Activated T-cell treated with anti-CD3 and anti-CD28 coated beads, Interleukin-2, amount 50 U/mL, for 4 hours (primary cell): ENCODE results near the gene RORB. TPM values are rescaled to one million over a fixed set of nuclear protein-coding genes. Genes with fewer than 3 reads are reported as not detected.
A peak's percentile ranks its signal among the peaks of the same experiment; 100 is the strongest.

Source experiments
- ATAC-seq, 2 donors: fragments of 200-7000 bp; cut with Tn5 transposase; one replicate each; pipeline ENCODE4 v1.10.0; 2021
- DNase-seq: peaks from one replicate; pipeline ENCODE4 v3.0.0-alpha.2; 2020
- H3K27me3 Mint-ChIP-seq: one replicate; pipeline ENCODE4 v1.8.0; 2021; ENCODE audit warnings: low read depth, mixed read lengths
- H3K36me3 Mint-ChIP-seq: one replicate; pipeline ENCODE4 v1.8.0; 2022; ENCODE audit warnings: mixed read lengths; ENCODE audit not compliant: insufficient read depth
- H3K4me1 Mint-ChIP-seq: one replicate; pipeline ENCODE4 v1.8.0; 2021; ENCODE audit warnings: low read depth, mixed read lengths
- H3K4me3 Mint-ChIP-seq: one replicate; pipeline ENCODE4 v1.8.0; 2021; ENCODE audit warnings: mild to moderate bottlenecking, moderate library complexity, mixed read lengths
- H3K9me3 Mint-ChIP-seq: one replicate; pipeline ENCODE4 v1.8.0; 2021; ENCODE audit warnings: mixed read lengths
- total RNA-seq, 3 donors: library from RNA; stranded (reverse); gene quantifications; one replicate each; pipeline ENCODE4 v1.2.1, GENCODE V29; 2021

The RORB gene
- total RNA-seq: under 1 TPM in 1 of 3 donors, not detected in 2; 0.03 TPM

DNA sequence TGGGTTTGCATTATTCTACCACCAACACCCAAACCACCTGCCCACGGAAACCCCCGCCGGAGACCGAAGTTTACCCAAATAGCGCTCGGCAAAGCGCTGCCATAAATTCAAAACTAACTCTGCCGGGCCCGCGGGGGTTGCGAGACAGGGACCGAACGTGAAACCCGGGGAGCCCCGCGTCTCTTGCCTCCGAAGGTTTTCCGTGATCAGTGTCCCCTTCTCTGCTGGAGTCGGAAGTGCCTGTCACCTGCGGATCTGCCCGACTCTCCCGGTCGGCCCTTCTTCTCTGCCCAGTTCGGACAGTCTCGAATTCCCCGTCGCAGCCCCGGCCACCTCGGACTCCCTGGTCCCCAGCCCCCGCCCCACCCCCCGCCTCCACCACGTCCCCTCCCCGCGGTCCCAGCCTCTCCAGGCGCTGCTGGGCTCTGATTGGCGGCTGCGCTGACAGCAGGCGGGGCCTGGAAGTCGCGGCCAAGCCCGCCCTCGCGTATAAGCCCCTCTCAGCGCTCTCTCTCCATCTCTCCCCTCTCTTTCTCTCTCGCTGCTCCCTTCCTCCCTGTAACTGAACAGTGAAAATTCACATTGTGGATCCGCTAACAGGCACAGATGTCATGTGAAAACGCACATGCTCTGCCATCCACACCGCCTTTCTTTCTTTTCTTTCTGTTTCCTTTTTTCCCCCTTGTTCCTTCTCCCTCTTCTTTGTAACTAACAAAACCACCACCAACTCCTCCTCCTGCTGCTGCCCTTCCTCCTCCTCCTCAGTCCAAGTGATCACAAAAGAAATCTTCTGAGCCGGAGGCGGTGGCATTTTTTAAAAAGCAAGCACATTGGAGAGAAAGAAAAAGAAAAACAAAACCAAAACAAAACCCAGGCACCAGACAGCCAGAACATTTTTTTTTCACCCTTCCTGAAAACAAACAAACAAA lies at the start of gene RORB:
Gene RORB, plus strand, starts transcription at position 517 of the 929 bp plus-strand sequence. CDS start 642 bp downstream, outside the sequence.
- DNase-seq (peak; percentile 8), ATAC-seq (peak; percentile 80 to 82)
- Mint-ChIP-seq H3K27me3 (peaks cover 57% of the 10 kb centered on the region), H3K36me3 (no peaks in the 10 kb centered on the region), H3K4me1 (peaks cover 21% of the 10 kb centered on the region), H3K4me3 (peak within 1 kb of the TSS; percentile 86), H3K9me3 (no peaks in the 10 kb centered on the region)

DNA sequence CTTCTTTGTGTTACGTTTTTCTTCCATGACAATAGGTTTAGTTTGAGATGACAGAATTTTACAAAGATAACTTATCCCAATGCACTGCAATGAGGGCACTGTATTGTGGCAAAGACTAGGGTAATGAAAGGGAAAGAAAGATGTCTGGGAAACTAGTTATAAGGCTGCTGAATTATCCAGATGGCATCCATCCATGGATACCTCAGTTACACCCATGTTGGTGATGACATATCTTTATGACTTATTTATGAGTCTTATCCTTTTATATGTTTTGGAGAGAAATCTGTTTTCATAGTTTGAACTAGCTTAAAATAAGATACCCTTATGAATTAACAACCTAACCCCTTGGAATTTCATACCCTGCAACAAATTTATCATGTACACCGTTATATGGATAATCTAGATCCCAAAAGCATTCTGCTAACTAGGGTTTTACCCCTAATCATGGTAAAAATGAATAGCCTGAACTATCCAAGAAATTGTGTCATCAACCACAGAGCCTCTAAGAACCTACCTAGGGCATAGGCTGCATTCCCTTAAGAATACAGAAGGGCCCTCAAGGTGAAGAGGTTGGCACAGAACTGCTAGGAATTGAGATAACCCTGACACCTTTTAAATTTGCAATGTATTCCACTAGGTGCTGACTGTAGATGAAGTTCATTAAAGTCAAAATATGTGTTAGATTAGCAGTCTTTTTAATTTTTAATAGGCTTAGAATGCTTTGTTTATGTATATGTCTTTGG lies 49.5 kb upstream of the RORB start:
- H3K27me3 Mint-ChIP-seq: no peaks in the 10 kb centered on the region
- DNase-seq (no peak), ATAC-seq (no peak)
- no peak overlapping the region for H3K4me3 Mint-ChIP-seq
- no peaks in the 10 kb centered on the region for H3K4me1 Mint-ChIP-seq
- H3K9me3 Mint-ChIP-seq: peaks cover 11% of the 10 kb centered on the region
- no peaks in the 10 kb centered on the region for H3K36me3 Mint-ChIP-seq

DNA sequence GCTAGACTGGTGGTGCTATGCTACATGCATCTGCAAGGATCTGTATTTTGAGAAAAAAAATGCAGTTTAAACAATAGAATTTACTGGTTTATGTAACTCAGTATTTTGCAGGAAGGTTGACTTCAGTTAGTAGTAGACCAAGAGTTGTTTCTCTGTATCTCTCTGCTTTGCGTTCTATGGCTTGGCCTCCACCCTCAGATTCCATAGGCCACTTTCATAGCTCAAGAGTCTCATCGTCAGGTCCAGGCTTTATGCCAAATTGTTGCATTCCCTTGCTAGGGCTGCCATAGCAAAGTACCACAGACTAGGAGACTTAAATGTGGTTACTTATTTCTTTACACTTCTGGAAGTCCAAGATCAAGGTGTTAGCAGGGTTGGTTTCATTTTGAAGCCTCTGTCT lies 48.1 kb upstream of the RORB start:
- no peaks in the 10 kb centered on the region for H3K27me3 Mint-ChIP-seq
- H3K4me1 Mint-ChIP-seq: no peaks in the 10 kb centered on the region
- no peak for DNase-seq
- H3K9me3 Mint-ChIP-seq: peaks cover 11% of the 10 kb centered on the region
- H3K4me3 Mint-ChIP-seq: no peak overlapping the region
- H3K36me3 Mint-ChIP-seq: no peaks in the 10 kb centered on the region
- ATAC-seq: no peak

DNA sequence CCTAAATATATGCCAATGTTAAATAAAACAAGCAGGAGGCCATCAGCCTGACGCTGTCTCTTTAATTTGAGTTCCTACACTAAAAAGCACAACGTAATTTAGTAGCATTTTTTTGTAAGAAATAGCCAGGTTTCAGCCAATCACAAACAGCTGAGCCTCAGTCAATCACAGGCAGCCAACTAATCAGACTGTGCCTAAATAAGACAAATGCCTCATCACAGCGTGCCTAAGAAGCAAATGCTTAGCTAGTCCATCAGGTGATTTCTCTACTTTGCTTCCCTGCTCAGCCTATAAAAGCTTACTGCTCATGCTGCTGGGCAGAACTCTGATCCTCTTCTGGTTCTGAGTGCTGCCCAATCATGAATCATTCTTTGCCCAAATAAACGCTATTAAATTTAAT lies 38.3 kb upstream of the RORB start:
- Mint-ChIP-seq H3K27me3 (no peaks in the 10 kb centered on the region), H3K9me3 (no peaks in the 10 kb centered on the region), H3K36me3 (no peaks in the 10 kb centered on the region), H3K4me3 (no peak overlapping the region), H3K4me1 (no peaks in the 10 kb centered on the region)
- ATAC-seq: no peak
- DNase-seq: no peak

DNA sequence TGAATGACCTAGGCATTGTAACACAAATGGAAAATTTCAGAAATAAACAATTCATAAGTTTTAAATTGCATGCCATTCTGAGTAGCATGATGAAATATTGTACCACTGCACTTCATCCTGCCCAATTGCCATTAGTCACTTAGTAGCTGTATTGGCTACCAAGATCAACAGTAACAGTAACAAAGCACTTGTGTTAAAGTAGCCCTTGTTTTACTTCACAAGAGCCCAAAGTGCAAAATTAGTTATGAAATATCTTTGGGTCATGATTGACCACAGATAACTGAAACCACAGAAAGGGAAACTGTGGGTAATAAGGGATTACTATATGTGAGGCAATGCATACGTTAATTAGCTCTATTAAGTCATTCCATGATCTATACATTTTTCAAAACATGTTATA lies 33.3 kb upstream of the RORB start:
- no peaks in the 10 kb centered on the region for H3K9me3 Mint-ChIP-seq
- no peak overlapping the region for H3K4me3 Mint-ChIP-seq
- H3K4me1 Mint-ChIP-seq: no peaks in the 10 kb centered on the region
- no peaks in the 10 kb centered on the region for H3K27me3 Mint-ChIP-seq
- DNase-seq (no peak), ATAC-seq (no peak)
- no peaks in the 10 kb centered on the region for H3K36me3 Mint-ChIP-seq

DNA sequence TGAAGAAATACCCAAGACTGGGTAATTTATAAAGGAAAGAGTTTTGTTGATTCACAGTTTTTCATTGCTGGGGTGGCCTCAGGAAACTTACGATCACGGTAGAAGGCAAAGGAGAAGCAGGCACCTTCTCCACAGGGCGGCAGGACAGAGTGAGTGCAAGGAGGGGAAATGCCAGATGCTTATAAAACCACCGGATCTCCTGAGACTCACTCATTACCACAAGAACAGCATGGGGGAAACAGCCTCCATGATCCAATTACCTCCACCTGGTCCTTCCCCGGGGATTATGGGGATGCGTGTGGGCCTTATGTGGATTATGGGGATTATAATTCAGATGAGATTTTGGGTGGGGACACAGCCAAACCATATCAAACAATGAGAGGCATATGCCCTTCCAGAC lies 18.5 kb upstream of the RORB start:
- Mint-ChIP-seq H3K27me3 (no peaks in the 10 kb centered on the region), H3K9me3 (no peaks in the 10 kb centered on the region), H3K4me3 (no peak overlapping the region), H3K4me1 (no peaks in the 10 kb centered on the region), H3K36me3 (no peaks in the 10 kb centered on the region)
- DNase-seq: no peak
- ATAC-seq: no peak

DNA sequence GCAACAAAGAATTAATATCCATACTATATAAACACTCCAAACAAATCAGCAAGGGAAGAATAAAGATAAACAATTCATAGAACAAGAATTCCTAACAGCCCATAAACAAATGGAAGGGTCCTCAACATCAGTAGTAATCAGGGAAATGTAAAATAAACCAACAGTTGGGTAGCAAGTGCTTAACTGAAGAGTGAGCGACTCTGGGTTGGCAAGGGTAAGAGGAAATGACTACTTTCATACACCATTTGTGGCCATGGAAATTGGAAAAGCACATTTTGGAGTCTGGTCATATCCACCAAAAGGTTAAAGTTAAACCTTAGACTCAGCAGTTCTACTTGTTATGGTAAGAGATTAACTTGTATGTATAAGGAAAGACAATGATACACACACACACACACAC lies 17.4 kb upstream of the RORB start:
- H3K27me3 Mint-ChIP-seq: no peaks in the 10 kb centered on the region
- no peak overlapping the region for H3K4me3 Mint-ChIP-seq
- DNase-seq: no peak
- no peaks in the 10 kb centered on the region for H3K36me3 Mint-ChIP-seq
- no peaks in the 10 kb centered on the region for H3K9me3 Mint-ChIP-seq
- no peak for ATAC-seq
- no peaks in the 10 kb centered on the region for H3K4me1 Mint-ChIP-seq

DNA sequence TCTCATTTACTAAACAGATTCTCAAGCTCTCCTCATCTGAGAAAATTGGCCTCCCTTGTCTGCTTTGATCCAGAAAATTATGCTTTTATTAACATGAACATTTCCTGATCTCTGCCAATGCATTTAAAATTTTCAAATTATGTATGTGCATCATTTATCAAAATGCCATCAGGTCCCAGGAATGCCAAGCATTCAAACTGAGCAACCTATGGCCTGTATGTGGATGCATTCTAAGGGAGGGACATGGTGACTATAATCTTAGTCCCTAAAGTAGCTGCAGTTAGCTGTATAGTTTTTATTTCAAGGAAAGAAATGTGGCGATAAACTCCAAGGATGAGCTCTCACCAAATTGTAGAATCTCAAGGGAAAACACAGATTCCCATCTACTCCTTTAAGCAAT lies 9.7 kb upstream of the RORB start:
- no peak for ATAC-seq

DNA sequence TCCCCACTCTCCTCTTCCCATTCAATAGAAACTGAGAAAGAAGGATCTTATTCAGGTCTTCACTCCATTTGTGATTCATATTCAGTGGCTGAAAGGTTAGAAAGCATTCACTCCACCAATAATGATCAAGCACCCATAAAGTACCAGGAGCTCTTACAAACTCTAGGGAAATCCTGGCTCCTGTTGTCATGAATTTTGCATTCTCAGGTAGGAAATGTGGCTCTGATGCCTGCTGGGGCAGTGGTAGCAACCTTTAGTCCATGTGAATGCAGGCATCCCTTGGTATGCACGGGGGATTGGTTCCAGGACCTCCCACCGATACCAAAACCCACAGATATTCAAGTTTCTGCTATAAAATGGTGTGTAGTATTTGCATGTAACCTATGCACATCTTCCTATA lies 3.6 kb upstream of the RORB start:
- DNase-seq (no peak), ATAC-seq (no peak)
- Mint-ChIP-seq H3K36me3 (no peaks in the 10 kb centered on the region), H3K27me3 (peaks cover 27% of the 10 kb centered on the region), H3K9me3 (peaks cover 1% of the 10 kb centered on the region), H3K4me3 (no peak overlapping the region), H3K4me1 (peaks cover 14% of the 10 kb centered on the region)

More for the DNA sequence above, 9.7 kb upstream of the RORB start:
- Mint-ChIP-seq H3K9me3 (peaks cover 3% of the 10 kb centered on the region), H3K4me3 (no peak overlapping the region), H3K36me3 (no peaks in the 10 kb centered on the region), H3K4me1 (no peaks in the 10 kb centered on the region), H3K27me3 (no peaks in the 10 kb centered on the region)
- DNase-seq: no peak

DNA sequence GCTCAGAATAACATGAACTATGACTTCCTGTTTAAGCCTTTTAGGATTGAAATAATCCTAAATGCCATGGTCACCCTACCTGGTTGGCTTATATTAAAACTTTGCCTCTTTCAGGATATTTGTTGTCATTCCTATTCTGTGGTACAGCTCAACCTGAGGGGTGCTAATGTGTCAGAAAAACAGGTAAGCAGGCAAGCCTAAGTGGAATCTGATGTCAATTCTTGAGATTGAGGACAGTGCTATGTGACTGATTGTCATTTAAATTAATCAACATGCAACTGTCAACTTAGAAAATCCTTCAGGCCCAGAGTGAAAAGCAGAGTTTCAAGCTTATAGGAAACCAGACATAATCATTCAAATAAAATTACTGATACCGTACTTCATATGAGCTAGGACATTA lies 2.6 kb upstream of the RORB start:
- H3K4me3 Mint-ChIP-seq: no peak overlapping the region
- H3K9me3 Mint-ChIP-seq: no peaks in the 10 kb centered on the region
- H3K4me1 Mint-ChIP-seq: peaks cover 21% of the 10 kb centered on the region
- no peak for ATAC-seq
- H3K27me3 Mint-ChIP-seq: peaks cover 36% of the 10 kb centered on the region
- DNase-seq: no peak
- no peaks in the 10 kb centered on the region for H3K36me3 Mint-ChIP-seq

DNA sequence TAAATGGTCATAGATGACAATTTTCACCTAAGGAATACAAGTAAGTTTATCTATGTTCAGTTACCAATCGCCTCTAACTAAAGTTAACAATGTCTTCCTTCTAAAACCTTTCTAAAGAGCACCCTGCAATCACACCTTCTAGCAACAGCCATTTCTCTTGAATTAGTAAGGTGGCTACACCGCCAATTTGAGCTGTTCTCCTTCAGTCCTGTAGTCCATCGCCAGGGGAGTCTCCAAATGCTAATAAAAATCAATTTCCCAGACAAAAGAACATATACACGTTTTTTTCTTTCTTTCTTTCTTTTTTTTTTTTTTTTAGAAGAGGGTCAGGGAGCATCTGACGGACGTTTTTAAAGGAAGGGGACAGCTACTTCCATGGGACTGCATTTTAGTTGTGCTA lies 729 bp upstream of the RORB start:
- Mint-ChIP-seq H3K4me3 (peak overlapping the region; percentile 86), H3K9me3 (no peaks in the 10 kb centered on the region), H3K4me1 (peaks cover 21% of the 10 kb centered on the region), H3K36me3 (no peaks in the 10 kb centered on the region), H3K27me3 (peaks cover 54% of the 10 kb centered on the region)
- ATAC-seq: no peak
- no peak for DNase-seq

DNA sequence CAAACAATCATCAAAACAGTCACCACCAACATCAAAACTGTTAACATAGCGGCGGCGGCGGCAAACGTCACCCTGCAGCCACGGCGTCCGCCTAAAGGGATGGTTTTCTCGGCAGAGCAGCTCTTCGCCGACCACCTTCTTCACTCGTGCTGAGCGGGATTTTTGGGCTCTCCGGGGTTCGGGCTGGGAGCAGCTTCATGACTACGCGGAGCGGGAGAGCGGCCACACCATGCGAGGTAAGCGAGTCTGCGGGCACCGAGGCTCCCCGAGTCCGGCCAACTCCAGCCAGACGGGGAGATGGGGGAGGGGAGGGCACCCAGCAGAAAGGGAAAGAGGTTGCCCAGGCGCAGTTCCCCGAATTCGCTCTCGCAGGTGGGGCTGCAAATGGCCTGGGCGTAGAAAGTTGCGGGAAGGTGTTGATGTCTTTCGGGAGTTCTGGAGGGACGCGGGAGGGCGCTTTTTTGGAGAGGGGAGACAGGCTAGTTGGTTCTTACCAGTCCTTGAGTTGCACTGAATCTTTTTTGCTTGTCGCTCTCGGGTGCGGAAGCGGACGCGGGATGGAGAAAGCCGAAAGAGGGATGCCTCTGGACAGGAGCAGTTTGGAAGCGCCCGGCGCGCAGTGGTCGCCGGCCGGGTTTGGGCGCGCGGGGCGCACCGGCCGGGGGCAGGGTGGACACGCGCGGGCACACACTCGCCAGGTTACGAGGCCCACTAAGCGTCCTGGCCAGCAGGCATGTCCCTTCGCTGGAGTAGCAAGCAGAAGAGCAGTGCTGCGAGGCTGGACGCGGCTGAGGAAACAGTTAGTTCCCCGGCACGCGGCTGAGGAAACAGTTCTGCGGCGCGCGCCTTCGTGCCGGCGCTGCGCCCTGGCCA lies 849 bp downstream of the RORB start:
- H3K9me3 Mint-ChIP-seq: no peaks in the 10 kb centered on the region
- DNase-seq: no peak
- peaks cover 55% of the 10 kb centered on the region for H3K27me3 Mint-ChIP-seq
- H3K4me3 Mint-ChIP-seq: peak overlapping the region; percentile 86
- H3K36me3 Mint-ChIP-seq: no peaks in the 10 kb centered on the region
- H3K4me1 Mint-ChIP-seq: peaks cover 21% of the 10 kb centered on the region
- peak; percentile 35 to 39 for ATAC-seq

DNA sequence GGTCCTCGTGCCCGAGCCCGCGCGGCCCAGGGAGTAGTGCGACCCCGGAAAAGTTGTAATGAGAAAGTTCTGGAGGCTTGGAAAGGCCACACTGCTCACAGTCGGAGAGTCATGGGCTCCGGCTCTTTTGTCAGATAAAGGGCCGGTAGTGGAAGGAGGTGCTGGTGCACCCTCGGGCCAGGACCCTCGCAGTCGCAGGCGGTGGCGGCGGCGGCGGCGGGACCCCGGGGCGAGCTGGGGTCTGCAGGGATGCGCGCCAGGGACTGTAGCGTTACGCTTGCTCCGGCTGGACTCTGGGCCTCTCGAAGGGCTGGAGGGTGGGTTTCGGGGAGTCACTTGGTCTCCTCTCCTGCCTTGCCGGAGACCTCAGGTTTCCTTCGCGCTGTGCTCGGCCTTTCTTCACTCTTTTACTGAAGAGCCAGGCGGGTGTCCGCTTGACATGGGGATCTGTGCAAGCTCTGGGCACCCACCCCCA lies 1.5 kb downstream of the RORB start:
- peaks cover 53% of the 10 kb centered on the region for H3K27me3 Mint-ChIP-seq
- ATAC-seq (no peak), DNase-seq (no peak)
- H3K36me3 Mint-ChIP-seq: no peaks in the 10 kb centered on the region
- H3K4me1 Mint-ChIP-seq: peaks cover 21% of the 10 kb centered on the region
- H3K9me3 Mint-ChIP-seq: no peaks in the 10 kb centered on the region
- peak overlapping the region; percentile 62 for H3K4me3 Mint-ChIP-seq

DNA sequence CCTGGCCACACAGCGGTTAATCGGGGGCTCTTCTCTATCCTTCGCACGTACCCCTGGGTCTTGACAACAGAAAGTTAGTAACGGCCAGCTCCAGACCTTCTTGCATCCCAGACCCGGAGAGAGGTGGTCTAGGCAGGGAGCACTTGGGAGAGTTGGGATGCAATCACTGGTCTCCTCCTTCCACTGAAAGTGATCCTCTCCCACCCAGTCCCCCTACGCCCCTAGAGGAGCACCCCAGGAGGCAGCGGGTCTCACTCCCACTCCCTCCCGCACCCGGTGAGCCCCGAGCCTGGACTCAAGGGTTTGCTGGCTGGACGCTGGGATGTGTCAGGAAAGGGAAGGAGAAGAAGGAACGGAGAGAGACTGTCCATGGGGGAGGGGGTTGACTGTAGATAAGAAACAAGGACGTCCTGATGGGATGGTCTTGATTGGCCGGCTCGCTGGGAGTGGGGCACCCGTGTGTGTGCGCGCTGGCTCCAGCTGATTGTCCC lies 2.0 kb downstream of the RORB start:
- no peaks in the 10 kb centered on the region for H3K36me3 Mint-ChIP-seq
- no peak for ATAC-seq
- peaks cover 21% of the 10 kb centered on the region for H3K4me1 Mint-ChIP-seq
- H3K27me3 Mint-ChIP-seq: peaks cover 53% of the 10 kb centered on the region
- no peaks in the 10 kb centered on the region for H3K9me3 Mint-ChIP-seq
- DNase-seq: no peak
- peak overlapping the region; percentile 62 for H3K4me3 Mint-ChIP-seq
